ENCODE results near the gene FGFBP1.

Gene FGFBP1

DNA sequence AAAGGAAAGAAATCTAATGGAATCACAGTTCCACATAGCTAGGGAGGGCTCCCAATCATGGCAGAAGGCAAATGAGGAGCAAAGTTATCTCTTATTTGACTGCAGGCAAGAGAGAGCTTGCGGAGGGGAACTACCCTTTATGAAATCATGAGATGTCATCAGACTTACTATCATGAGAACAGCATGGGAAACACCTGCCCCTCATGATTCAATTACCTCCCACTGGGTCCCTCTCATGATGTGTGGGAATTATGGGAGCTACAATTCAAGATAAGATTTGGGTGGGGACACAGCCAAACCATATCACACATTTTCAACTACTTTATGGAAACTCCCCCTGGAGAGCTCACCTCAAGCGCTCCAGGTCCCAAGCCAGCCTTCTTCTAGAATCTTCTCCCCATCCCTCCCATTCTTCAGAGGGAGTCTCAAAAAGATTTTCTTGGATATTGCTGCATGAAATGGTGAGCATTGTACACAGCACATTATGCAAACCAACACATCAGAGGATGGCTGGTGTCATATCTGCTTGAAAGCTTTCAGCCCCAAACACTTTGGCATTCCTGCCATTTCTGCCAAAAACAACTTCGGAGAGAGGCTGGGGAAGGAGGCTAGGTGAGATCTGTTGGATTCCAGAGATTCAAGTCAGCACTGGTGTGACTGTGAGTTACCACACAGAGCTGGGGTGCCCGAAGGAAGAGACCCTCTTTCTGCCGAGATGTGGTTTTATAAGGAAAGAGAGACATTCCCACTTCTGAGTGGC lies 6.9 kb downstream of the FGFBP1 start:
- Histone ChIP-seq H3K79me1 (ENCODE audit: low read depth, low read length) (no peaks in the 10 kb centered on the region), H2BK120ac (ENCODE audit: low read depth, low read length) (no peak overlapping the region), H3K4me1 (ENCODE audit: control insufficient read depth in 2 of 2, insufficient read depth in 1 of 2, low read depth in 1 of 2, low read length in 2 of 2) (no peaks in the 10 kb centered on the region), H4K8ac (ENCODE audit: low read depth, low read length) (no peak overlapping the region), H2BK12ac (ENCODE audit: low read length) (no peak overlapping the region), H3K4me2 (ENCODE audit: insufficient read depth, low read length, poor library complexity, severe bottlenecking) (no peak overlapping the region), H2AFZ (ENCODE audit: low read length) (no peak overlapping the region), H2BK5ac (ENCODE audit: low read length) (no peak overlapping the region), H3K36me3 (replicated peaks in 1 of 2; ENCODE audit: control insufficient read depth in 2 of 2, insufficient read depth in 2 of 2, low read length in 2 of 2) (no peaks in the 10 kb centered on the region), H3K18ac (ENCODE audit: low read length) (no peak overlapping the region), H3K27ac (replicated peaks; ENCODE audit: low read length) (no peak overlapping the region), H3K4me3 (ENCODE audit: low read length in 2 of 2) (no peak overlapping the region), H3K9ac (ENCODE audit: low read depth, low read length, poor library complexity) (no peak overlapping the region), H3K14ac (ENCODE audit: low read length) (no peak overlapping the region), H4K91ac (ENCODE audit: low read depth, low read length, poor library complexity) (no peak overlapping the region), H3K27me3 (ENCODE audit: control insufficient read depth in 3 of 3, insufficient read depth in 3 of 3, low read depth in 1 of 3, low read length in 3 of 3) (peaks cover 0 to 5% (median 0%) of the 10 kb centered on the region in 3 experiments), H3K4ac (ENCODE audit: low read length) (no peak overlapping the region), H2AK5ac (ENCODE audit: low read depth, low read length) (no peak overlapping the region), H2BK15ac (ENCODE audit: low read length) (no peak overlapping the region), H3K23ac (ENCODE audit: low read depth, low read length, poor library complexity) (no peak overlapping the region), H3K9me3 (replicated peaks in 1 of 2; ENCODE audit: control insufficient read depth in 2 of 2, insufficient read depth in 1 of 2, low read depth in 1 of 2, low read length in 2 of 2) (no peaks in the 10 kb centered on the region)
- no CpG with 5 or more reads among the region's 5 CpGs for WGBS, 2 donors (ENCODE audit: extremely low coverage in 2 of 2, insufficient read length in 2 of 2, insufficient replicate concordance in 1 of 2)
- DNase-seq (ENCODE audit: low spot score) = no peak

DNA sequence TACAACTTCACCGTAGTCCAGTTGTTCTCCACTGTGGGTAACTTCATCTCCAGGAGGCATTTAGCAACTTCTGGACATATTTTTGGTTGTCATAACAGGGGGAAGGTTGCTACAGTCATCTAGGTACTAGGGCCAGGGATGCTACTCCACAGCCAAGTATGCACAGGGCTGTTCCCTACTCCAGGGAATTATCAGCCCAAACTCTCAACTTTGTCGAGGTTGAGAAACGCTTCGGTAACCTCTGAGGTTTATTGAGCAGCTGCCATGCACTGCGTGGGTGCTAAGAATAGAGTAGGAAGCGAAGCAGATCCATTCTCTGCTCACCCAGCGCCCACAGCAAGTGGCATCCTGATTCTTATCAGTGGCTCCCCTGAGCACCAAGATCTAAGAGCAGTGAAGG lies 8.2 kb downstream of the FGFBP1 start:
- Histone ChIP-seq H3K79me1 (ENCODE audit: low read depth, low read length) (no peaks in the 10 kb centered on the region), H2BK15ac (ENCODE audit: low read length) (no peak overlapping the region), H3K23ac (ENCODE audit: low read depth, low read length, poor library complexity) (no peak overlapping the region), H4K91ac (ENCODE audit: low read depth, low read length, poor library complexity) (no peak overlapping the region), H3K4me3 (ENCODE audit: low read length in 2 of 2) (no peak overlapping the region), H4K8ac (ENCODE audit: low read depth, low read length) (no peak overlapping the region), H2BK12ac (ENCODE audit: low read length) (no peak overlapping the region), H3K9ac (ENCODE audit: low read depth, low read length, poor library complexity) (no peak overlapping the region), H3K14ac (ENCODE audit: low read length) (no peak overlapping the region), H3K27ac (replicated peaks; ENCODE audit: low read length) (no peak overlapping the region), H3K18ac (ENCODE audit: low read length) (no peak overlapping the region), H2AFZ (ENCODE audit: low read length) (no peak overlapping the region), H3K9me3 (replicated peaks in 1 of 2; ENCODE audit: control insufficient read depth in 2 of 2, insufficient read depth in 1 of 2, low read depth in 1 of 2, low read length in 2 of 2) (no peaks in the 10 kb centered on the region), H3K27me3 (ENCODE audit: control insufficient read depth in 3 of 3, insufficient read depth in 3 of 3, low read depth in 1 of 3, low read length in 3 of 3) (peaks cover 0 to 5% (median 0%) of the 10 kb centered on the region in 3 experiments), H2AK5ac (ENCODE audit: low read depth, low read length) (no peak overlapping the region), H2BK120ac (ENCODE audit: low read depth, low read length) (no peak overlapping the region), H3K4ac (ENCODE audit: low read length) (no peak overlapping the region), H2BK5ac (ENCODE audit: low read length) (no peak overlapping the region), H3K36me3 (replicated peaks in 1 of 2; ENCODE audit: control insufficient read depth in 2 of 2, insufficient read depth in 2 of 2, low read length in 2 of 2) (no peaks in the 10 kb centered on the region), H3K4me1 (ENCODE audit: control insufficient read depth in 2 of 2, insufficient read depth in 1 of 2, low read depth in 1 of 2, low read length in 2 of 2) (no peaks in the 10 kb centered on the region), H3K4me2 (ENCODE audit: insufficient read depth, low read length, poor library complexity, severe bottlenecking) (no peak overlapping the region)
- WGBS, 2 donors (ENCODE audit: extremely low coverage in 2 of 2, insufficient read length in 2 of 2, insufficient replicate concordance in 1 of 2) = no CpG with 5 or more reads among the region's 7 CpGs
- DNase-seq (ENCODE audit: low spot score) = no peak

DNA sequence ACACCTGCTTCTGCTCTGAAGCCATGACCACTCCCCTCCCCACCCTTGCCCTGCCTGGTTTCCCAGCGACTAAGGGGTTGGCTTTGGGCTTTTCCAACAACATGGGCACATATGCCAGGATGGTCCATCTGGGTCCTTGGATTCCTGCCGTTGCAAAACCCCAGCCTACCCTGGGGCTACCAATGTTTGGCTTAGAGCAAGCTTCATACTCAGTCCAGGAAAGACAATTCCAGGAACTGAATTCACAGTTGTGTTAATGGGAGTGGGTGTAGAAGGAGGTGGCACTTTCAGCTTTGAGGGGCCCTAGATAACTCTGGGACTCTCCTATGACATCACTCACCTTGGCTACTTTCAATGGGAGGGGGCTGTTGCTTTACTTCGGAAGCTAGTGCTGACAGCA lies 9.0 kb downstream of the FGFBP1 start:
- H2BK12ac ChIP-seq (ENCODE audit: low read length) = no peak overlapping the region
- H3K27me3 ChIP-seq (ENCODE audit: control insufficient read depth in 3 of 3, insufficient read depth in 3 of 3, low read depth in 1 of 3, low read length in 3 of 3) = peaks cover 0 to 5% (median 0%) of the 10 kb centered on the region in 3 experiments
- no peak overlapping the region for H2AFZ ChIP-seq (ENCODE audit: low read length)
- H3K9ac ChIP-seq (ENCODE audit: low read depth, low read length, poor library complexity) = no peak overlapping the region
- H3K14ac ChIP-seq (ENCODE audit: low read length) = no peak overlapping the region
- H3K27ac ChIP-seq (replicated peaks; ENCODE audit: low read length) = no peak overlapping the region
- H3K36me3 ChIP-seq (replicated peaks in 1 of 2; ENCODE audit: control insufficient read depth in 2 of 2, insufficient read depth in 2 of 2, low read length in 2 of 2) = no peaks in the 10 kb centered on the region
- H3K18ac ChIP-seq (ENCODE audit: low read length) = no peak overlapping the region
- no peak overlapping the region for H2AK5ac ChIP-seq (ENCODE audit: low read depth, low read length)
- H2BK15ac ChIP-seq (ENCODE audit: low read length) = no peak overlapping the region
- no peak overlapping the region for H3K4me3 ChIP-seq (ENCODE audit: low read length in 2 of 2)
- no CpG with 5 or more reads among the region's 3 CpGs for WGBS, 2 donors (ENCODE audit: extremely low coverage in 2 of 2, insufficient read length in 2 of 2, insufficient replicate concordance in 1 of 2)
- no peak overlapping the region for H3K4me2 ChIP-seq (ENCODE audit: insufficient read depth, low read length, poor library complexity, severe bottlenecking)
- H4K8ac ChIP-seq (ENCODE audit: low read depth, low read length) = no peak overlapping the region
- H3K4me1 ChIP-seq (ENCODE audit: control insufficient read depth in 2 of 2, insufficient read depth in 1 of 2, low read depth in 1 of 2, low read length in 2 of 2) = no peaks in the 10 kb centered on the region
- no peak overlapping the region for H4K91ac ChIP-seq (ENCODE audit: low read depth, low read length, poor library complexity)
- no peak overlapping the region for H2BK120ac ChIP-seq (ENCODE audit: low read depth, low read length)
- no peaks in the 10 kb centered on the region for H3K9me3 ChIP-seq (replicated peaks in 1 of 2; ENCODE audit: control insufficient read depth in 2 of 2, insufficient read depth in 1 of 2, low read depth in 1 of 2, low read length in 2 of 2)
- no peaks in the 10 kb centered on the region for H3K79me1 ChIP-seq (ENCODE audit: low read depth, low read length)
- DNase-seq (ENCODE audit: low spot score) = no peak
- no peak overlapping the region for H2BK5ac ChIP-seq (ENCODE audit: low read length)
- no peak overlapping the region for H3K23ac ChIP-seq (ENCODE audit: low read depth, low read length, poor library complexity)
- H3K4ac ChIP-seq (ENCODE audit: low read length) = no peak overlapping the region

DNA sequence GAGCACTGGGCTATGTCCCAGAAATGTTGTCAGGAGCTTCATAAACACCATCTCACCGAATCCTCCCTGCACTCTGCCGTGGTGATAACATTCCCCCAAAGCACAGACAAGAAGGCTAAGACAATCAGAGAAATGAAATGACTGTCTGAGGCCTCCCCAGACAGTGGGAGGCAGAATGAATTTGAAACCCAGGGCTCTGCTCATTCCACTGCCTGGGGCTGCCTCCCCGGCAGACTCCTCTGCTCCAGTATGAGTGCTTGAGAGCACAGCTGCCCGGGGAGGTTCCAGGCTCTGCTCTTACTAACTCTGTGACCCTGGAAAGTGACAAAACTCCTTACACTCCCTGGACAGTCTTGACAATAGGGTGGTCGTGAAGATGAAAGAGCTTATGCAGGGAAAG lies 9.7 kb downstream of the FGFBP1 start:
- Histone ChIP-seq H2BK120ac (ENCODE audit: low read depth, low read length) (no peak overlapping the region), H3K9ac (ENCODE audit: low read depth, low read length, poor library complexity) (no peak overlapping the region), H2AFZ (ENCODE audit: low read length) (no peak overlapping the region), H3K27me3 (ENCODE audit: control insufficient read depth in 3 of 3, insufficient read depth in 3 of 3, low read depth in 1 of 3, low read length in 3 of 3) (peaks cover 0 to 7% (median 0%) of the 10 kb centered on the region in 3 experiments), H3K79me1 (ENCODE audit: low read depth, low read length) (no peaks in the 10 kb centered on the region), H3K23ac (ENCODE audit: low read depth, low read length, poor library complexity) (no peak overlapping the region), H4K8ac (ENCODE audit: low read depth, low read length) (no peak overlapping the region), H2BK5ac (ENCODE audit: low read length) (no peak overlapping the region), H3K18ac (ENCODE audit: low read length) (no peak overlapping the region), H2AK5ac (ENCODE audit: low read depth, low read length) (no peak overlapping the region), H3K27ac (replicated peaks; ENCODE audit: low read length) (no peak overlapping the region), H3K9me3 (replicated peaks in 1 of 2; ENCODE audit: control insufficient read depth in 2 of 2, insufficient read depth in 1 of 2, low read depth in 1 of 2, low read length in 2 of 2) (no peaks in the 10 kb centered on the region), H3K4me3 (ENCODE audit: low read length in 2 of 2) (no peak overlapping the region), H4K91ac (ENCODE audit: low read depth, low read length, poor library complexity) (no peak overlapping the region), H2BK12ac (ENCODE audit: low read length) (no peak overlapping the region), H3K4me2 (ENCODE audit: insufficient read depth, low read length, poor library complexity, severe bottlenecking) (no peak overlapping the region), H3K36me3 (replicated peaks in 1 of 2; ENCODE audit: control insufficient read depth in 2 of 2, insufficient read depth in 2 of 2, low read length in 2 of 2) (no peaks in the 10 kb centered on the region), H2BK15ac (ENCODE audit: low read length) (no peak overlapping the region), H3K14ac (ENCODE audit: low read length) (no peak overlapping the region), H3K4ac (ENCODE audit: low read length) (no peak overlapping the region), H3K4me1 (ENCODE audit: control insufficient read depth in 2 of 2, insufficient read depth in 1 of 2, low read depth in 1 of 2, low read length in 2 of 2) (no peaks in the 10 kb centered on the region)
- no CpG with 5 or more reads among the region's 5 CpGs for WGBS, 2 donors (ENCODE audit: extremely low coverage in 2 of 2, insufficient read length in 2 of 2, insufficient replicate concordance in 1 of 2)
- no peak for DNase-seq (ENCODE audit: low spot score)
